Measurements from ENCODE around the gene NNMT. TPM values are rescaled to one million over a fixed set of nuclear protein-coding genes. Genes with fewer than 3 reads are reported as not detected.

The NNMT gene
- total RNA-seq, 1 donor from 2014 or later: 26.4 TPM

DNA sequence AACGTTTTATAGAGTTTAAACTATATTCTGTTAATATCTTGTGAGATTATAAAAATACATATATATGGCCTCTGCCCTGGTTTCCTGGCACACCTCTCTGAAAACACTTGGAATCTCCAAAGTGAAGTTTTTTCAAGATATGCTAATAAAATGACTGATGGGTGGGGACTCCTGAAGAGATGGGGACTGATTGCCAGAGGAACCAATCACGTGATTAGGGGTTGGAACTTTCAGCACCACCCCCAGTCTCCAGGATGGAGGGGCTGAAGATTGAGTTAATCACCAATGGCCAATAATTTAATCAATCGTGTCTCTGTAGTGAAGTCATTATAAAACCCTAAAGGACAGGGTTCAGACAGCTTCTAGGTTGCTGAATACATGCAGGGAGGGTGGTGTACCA lies 66.8 kb downstream of the NNMT start:
- no peak for ATAC-seq
- DNase-seq: no peak
- intact Hi-C loops (cut with micrococcal nuclease): no loop called here

Other genes starting within 250 kb of the NNMT start
- 67.3 TPM for gene ZBTB16, start 236.7 kb upstream of the NNMT start, total RNA-seq
- gene C11orf71, start 104.1 kb downstream of the NNMT start, total RNA-seq: 9.4 TPM
- 20.4 TPM for gene RBM7, start 104.3 kb downstream of the NNMT start, total RNA-seq
- 161 TPM for gene REXO2, start 143.1 kb downstream of the NNMT start, total RNA-seq